Testis (tissue), 3 donors: ENCODE measurements around the gene NPFFR2. TPM values are rescaled to one million over a fixed set of nuclear protein-coding genes. Genes with fewer than 3 reads are reported as not detected.

ENCODE experiments used
- DNase-seq: peaks from one replicate; pipeline ENCODE4 v3.0.0-alpha.2; 2019
- H3K27ac ChIP-seq, 2 donors: fragments of 200-600 bp; sonication (generic); one replicate each; pipeline ENCODE4 v1.5.1; 2019
- H3K27me3 ChIP-seq: fragments of 200-600 bp; sonication (generic); one replicate; pipeline ENCODE4 v1.5.1; 2019
- H3K36me3 ChIP-seq: fragments of 200-600 bp; sonication (generic); one replicate; pipeline ENCODE4 v1.5.1; 2017; ENCODE audit warnings: low read depth; ENCODE audit errors: missing control alignments
- H3K4me1 ChIP-seq: fragments of 200-600 bp; sonication (generic); one replicate; pipeline ENCODE4 v1.5.1; 2019
- H3K4me3 ChIP-seq, 2 donors: fragments of 200-600 bp; sonication (generic); one replicate each; pipeline ENCODE4 v1.5.1; 2017 to 2019
- H3K9me3 ChIP-seq: fragments of 200-600 bp; sonication (generic); one replicate; pipeline ENCODE4 v1.5.1; 2017
- CTCF ChIP-seq, 3 experiments: fragments of 450-650 bp in 2 of 3; fragments of 200-600 bp in 1 of 3; sonication (generic) in 1 of 3; IDR thresholded peaks; one replicate each; pipeline ENCODE4 v1.5.1; 2016 to 2019; ENCODE audit warnings: antibody characterized with exemption in 3 of 3, mild to moderate bottlenecking in 2 of 3, moderate library complexity in 1 of 3
- POLR2A ChIP-seq: fragments of 450-650 bp; IDR thresholded peaks from one replicate; pipeline ENCODE4 v1.6.1; 2017; ENCODE audit warnings: antibody characterized with exemption, mild to moderate bottlenecking, moderate library complexity
- WGBS, 2 donors: methylation state at CpG; one replicate each; pipeline ENCODE4 v1.1.5; 2018; 5-methylcytosine and 5-hydroxymethylcytosine counted together
- intact Hi-C: fragments of 100-400 bp; cut with DNase I; formaldehyde crosslinking; loops from one replicate; pipeline ENCODE4 v1.15.1; 2023; ENCODE audit warnings: low total_unique reads
- polyA plus RNA-seq: library from polyadenylated mRNA; stranded (reverse); fragments of 350-450 nt; fragmentation: Illumina TruSeq; extraction: RNeasy Lipid Tissue Mini Kit (QIAGEN cat#74804); gene quantifications from one replicate; pipeline ENCODE4 v1.2.3, GENCODE V29; 2014; ENCODE audit warnings: low read depth, low replicate concordance; ENCODE audit not compliant: insufficient read depth
- total RNA-seq, 2 donors: library from RNA; depleted of rRNA; stranded (reverse); fragments of >200 nt; gene quantifications; one replicate each; pipeline ENCODE4 v1.2.3, GENCODE V29; 2016

NPFFR2 gene
- total and polyA plus RNA-seq, 3 donors from 2014 or later: 0.94 to 1.9 (median 1.2) TPM

GRCh38 chr4:72006586-72006985 is 25.2 kb upstream of the NPFFR2 start:
- no peaks in the 10 kb centered on the region for H3K27me3 ChIP-seq
- TF ChIP-seq CTCF (IDR thresholded peaks at IDR 0.05) (no peak), POLR2A (no peak)
- 85 to 88% methylated on average over 2 of the region's 2 CpGs for WGBS, 2 donors
- no peaks in the 10 kb centered on the region for H3K9me3 ChIP-seq
- DNase-seq: no peak
- intact Hi-C loops: no loop called here
- H3K36me3 ChIP-seq: no peaks in the 10 kb centered on the region
- H3K4me1 ChIP-seq: no peaks in the 10 kb centered on the region
- no peak overlapping the region for H3K4me3 ChIP-seq
- no peak overlapping the region for H3K27ac ChIP-seq

GRCh38 chr4:72011906-72012305 is 19.9 kb upstream of the NPFFR2 start:
- H3K36me3 ChIP-seq: no peaks in the 10 kb centered on the region
- DNase-seq: no peak
- H3K27me3 ChIP-seq: no peaks in the 10 kb centered on the region
- no peak overlapping the region for H3K27ac ChIP-seq
- H3K4me1 ChIP-seq: no peaks in the 10 kb centered on the region
- no peak overlapping the region for H3K4me3 ChIP-seq
- intact Hi-C loops: no loop called here
- TF ChIP-seq POLR2A (no peak), CTCF (IDR thresholded peaks at IDR 0.05) (no peak)
- H3K9me3 ChIP-seq: no peaks in the 10 kb centered on the region

GRCh38 chr4:72016011-72016410 is 15.8 kb upstream of the NPFFR2 start:
- no peak for DNase-seq
- no peak for TF ChIP-seq POLR2A
- no peak for TF ChIP-seq CTCF (IDR thresholded peaks at IDR 0.05)
- Histone ChIP-seq H3K4me1 (no peaks in the 10 kb centered on the region), H3K9me3 (no peaks in the 10 kb centered on the region), H3K27me3 (no peaks in the 10 kb centered on the region), H3K36me3 (no peaks in the 10 kb centered on the region), H3K27ac (no peak overlapping the region), H3K4me3 (no peak overlapping the region)
- intact Hi-C loops: no loop called here
- WGBS, 2 donors: 67 to 76% methylated on average over 3 of the region's 3 CpGs

- intact Hi-C loops: no loop called here
- Histone ChIP-seq H3K27me3 (no peaks in the 10 kb centered on the region), H3K4me1 (no peaks in the 10 kb centered on the region), H3K9me3 (no peaks in the 10 kb centered on the region), H3K4me3 (no peak overlapping the region), H3K36me3 (no peaks in the 10 kb centered on the region), H3K27ac (no peak overlapping the region)
- WGBS, 2 donors: 70 to 79% methylated on average over 3 of the region's 3 CpGs
- TF ChIP-seq POLR2A: no peak
- TF ChIP-seq CTCF (IDR thresholded peaks at IDR 0.05): no peak
- DNase-seq: no peak
These were observed 12.1 kb upstream of the NPFFR2 start for GRCh38 chr4:72019688-72020087.

- WGBS, 2 donors: 88 to 91% methylated on average over 1 of the region's 1 CpG
- H3K27ac ChIP-seq: no peak overlapping the region
- H3K36me3 ChIP-seq: no peaks in the 10 kb centered on the region
- DNase-seq: no peak
- intact Hi-C loops: no loop called here
- no peaks in the 10 kb centered on the region for H3K4me1 ChIP-seq
- no peaks in the 10 kb centered on the region for H3K27me3 ChIP-seq
- H3K4me3 ChIP-seq: no peak overlapping the region
- no peak for TF ChIP-seq POLR2A
- no peak for TF ChIP-seq CTCF (IDR thresholded peaks at IDR 0.05)
- no peaks in the 10 kb centered on the region for H3K9me3 ChIP-seq
These were observed 9.2 kb upstream of the NPFFR2 start for GRCh38 chr4:72022553-72022952.
